K562 treated with DMSO at 1 percent for 12 hours (cell line): ENCODE data around the gene TMEM196. TPM values are rescaled to one million over a fixed set of nuclear protein-coding genes. Genes with fewer than 3 reads are reported as not detected.

Experiments
- total RNA-seq: library from RNA; unstranded; fragments of 300-600 nt; gene quantifications from 2 replicates; pipeline ENCODE4 v1.2.3, GENCODE V29; 2022; ENCODE audit not compliant: insufficient read depth

The TMEM196 gene
- total RNA-seq: not detected in 2 replicates

DNA sequence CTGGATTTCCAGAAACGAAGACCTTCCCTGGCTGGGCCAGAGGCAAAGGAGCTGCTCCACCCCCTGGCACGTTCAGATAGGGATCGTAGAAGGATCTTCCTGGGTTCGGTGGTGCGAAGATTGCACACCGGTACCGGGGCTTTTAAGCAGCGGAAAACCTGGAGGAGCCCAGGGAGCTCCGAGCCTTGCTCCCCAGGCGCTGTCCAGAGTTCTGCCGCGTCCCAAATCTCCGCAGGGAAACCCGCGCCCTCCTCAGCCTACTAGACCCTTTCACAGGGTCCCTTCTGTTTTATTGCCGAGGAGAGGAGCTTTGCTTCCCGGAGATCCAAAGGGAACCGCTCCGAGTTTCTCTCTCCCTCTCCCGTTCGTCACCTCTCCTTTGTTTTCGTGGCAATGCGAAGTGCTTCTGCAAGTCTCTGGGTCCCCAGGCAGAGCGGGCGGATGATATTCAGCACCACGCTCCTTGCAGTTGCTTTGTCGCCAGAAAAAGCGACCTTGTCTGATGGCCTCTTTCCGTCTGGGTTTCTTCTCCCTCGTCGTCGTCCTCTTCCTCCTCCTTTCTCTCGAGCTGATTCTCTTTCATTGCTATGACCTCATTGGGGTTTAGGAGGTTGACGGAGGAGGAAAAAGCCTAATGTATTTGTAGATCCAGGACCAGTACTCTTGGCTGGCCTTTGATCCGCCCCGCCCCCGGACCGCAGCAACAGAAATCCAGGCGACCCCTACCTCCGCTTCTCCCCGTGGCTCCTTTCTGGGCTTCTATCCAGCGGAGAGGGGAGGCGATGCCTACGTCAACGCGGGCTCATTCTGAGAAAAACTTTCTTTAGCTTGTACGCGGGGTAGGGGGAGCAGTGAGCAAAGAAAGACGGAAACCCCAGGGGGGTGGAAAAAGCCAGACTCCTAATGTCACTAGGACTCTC, at the start of gene TMEM196:
Gene TMEM196, minus strand, starts transcription at position 777 of the 920 bp plus-strand sequence. CDS start 921 bp downstream, outside the sequence.

DNA sequence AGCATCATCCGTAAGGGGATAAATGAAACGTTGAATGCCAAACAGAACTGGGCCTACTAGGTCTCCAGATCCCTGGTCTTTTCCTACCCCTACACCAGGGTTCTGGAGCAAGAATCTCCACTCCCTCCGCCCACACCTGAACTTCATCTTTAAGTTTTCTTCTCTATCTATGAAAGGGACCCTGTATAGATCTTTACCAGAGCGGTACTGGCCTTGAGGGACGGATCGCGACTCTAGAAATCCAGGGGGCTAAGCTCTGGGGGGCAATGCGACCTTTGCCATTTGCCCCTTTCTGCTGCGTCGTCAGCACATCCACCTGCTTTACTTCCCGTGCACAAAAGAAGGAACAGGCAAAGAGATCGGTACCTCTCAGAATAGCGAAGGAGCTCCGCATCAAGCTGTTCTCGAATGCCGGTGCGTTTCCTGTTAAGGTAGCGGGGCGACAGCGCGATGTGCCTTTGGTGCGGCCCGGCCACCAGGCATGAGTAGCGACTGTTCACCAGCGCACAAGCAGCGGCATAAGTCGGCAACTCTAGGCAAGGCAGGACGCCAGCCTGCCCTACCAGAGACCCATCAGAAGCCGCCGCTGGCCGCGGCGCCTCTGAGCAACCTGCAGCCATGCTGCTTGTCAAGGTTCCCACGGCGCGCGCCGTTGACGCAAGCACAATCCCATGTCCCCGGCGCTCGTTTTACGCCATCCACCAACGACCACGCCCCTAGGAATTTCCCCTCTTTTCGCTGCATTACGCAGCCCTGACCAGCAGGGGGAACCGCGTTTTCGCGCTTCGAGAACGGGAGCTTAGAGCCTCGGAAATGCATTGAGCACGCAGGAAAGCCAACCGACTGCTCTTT, 64.8 kb downstream of the TMEM196 start, which contains the start of gene POLR1F:
Gene POLR1F, minus strand, starts transcription at position 641 of the 852 bp plus-strand sequence. Its CDS starts 21 bp downstream, at position 620.

Other genes starting within 250 kb of the TMEM196 start
- 6.0 and 12.1 TPM in 2 replicates for gene POLR1F, start 64.6 kb downstream of the TMEM196 start, total RNA-seq